GM19468 (cell line): ENCODE measurements around the gene CADPS2.

Experiments used
- ATAC-seq: cut with Tn5 transposase; IDR thresholded peaks from one replicate; pipeline ENCODE4 v1.9.1; 2021; ENCODE audit warnings: mild to moderate bottlenecking, moderate library complexity, moderate number of reproducible peaks; ENCODE audit not compliant: unreplicated experiment; ENCODE audit errors: extremely low read depth

The CADPS2 gene

DNA sequence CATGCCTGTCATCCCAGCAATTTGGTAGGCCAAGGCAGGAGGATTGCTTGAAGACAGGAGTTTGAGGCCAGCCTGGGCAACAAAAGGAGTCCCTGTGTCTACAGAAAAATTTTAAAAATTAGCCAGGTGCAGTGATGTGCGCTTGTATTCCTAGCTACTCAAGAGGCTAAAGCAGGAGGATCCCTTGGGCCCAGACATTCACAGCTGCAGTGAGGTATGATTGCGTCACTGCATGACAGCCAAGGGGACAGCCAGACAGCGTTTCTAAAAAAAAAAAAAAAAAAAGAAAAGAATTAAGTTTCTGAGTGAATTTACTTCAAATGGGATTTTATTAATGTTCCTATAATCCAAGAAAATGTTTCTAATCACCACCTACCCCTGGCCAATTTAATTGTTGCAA is 96.1 kb downstream of the CADPS2 start:
- ATAC-seq: no peak

DNA sequence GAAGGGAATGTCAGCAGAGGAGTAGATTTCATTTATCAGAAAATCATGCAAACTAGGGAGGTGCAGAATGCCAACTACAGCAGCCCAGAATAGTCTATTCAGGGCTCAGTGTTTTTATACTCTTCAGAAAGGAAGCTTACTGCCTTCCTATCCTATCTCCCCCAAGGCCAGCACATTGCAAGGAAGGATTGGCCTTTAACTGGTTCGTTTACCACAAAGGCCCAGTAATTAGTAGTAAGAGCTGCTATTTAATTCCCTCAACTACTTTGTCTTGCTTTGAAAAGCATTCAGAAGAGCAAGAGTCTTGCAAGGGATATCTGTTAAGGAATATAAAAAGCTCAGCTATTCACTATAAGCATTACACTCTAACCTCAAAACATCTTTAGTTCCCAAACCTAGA is 97.1 kb downstream of the CADPS2 start:
- no peak for ATAC-seq

DNA sequence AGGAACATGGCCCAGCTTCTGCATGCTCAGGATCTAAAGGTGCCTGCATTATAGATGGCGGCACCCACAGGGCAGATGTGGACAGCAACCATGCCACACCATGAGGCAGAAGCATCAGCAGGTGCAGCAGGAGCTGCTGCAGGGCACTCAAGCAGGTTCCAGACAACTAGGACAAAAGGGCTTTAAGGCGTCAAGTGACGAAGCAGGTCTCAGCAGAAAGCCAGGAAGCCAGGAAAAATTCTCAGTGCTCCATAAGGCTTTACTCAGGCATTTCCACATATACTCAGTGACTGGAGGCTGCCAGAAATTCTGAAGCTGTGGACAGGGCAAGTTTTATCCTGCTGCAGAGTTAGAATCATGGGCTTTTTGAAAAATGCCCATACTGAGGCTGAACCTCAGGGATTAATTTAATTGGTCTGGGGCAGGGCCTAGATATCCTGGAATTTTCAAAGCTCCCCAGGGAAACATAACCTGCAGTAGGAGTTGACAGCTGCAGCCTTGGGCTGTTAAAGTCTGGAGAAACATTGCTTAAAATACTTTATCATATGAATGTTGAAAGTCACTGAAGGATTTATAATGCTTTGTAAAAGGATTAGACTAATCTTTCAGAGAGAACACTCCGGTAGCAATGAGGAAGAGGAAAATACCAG is 115.4 kb downstream of the CADPS2 start:
- ATAC-seq: no peak

DNA sequence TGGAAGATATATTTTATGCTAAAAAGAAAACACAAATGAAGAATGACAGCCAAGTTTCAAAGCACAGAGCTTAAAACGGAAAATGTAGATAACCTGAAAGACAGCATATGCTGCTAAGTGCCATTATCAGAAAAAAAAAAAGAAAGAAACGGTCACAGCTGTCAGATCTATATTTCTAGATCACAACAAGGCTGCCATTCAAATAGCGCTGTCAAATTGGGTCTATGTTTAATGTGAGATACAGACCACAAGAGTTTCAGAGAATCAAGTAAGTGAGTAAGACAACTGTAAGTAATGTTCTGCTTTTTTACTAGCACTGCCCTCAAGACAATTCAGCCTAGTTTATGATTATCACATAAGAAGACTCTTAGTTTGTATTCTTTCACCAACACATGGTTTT is 117.4 kb downstream of the CADPS2 start:
- no peak for ATAC-seq

DNA sequence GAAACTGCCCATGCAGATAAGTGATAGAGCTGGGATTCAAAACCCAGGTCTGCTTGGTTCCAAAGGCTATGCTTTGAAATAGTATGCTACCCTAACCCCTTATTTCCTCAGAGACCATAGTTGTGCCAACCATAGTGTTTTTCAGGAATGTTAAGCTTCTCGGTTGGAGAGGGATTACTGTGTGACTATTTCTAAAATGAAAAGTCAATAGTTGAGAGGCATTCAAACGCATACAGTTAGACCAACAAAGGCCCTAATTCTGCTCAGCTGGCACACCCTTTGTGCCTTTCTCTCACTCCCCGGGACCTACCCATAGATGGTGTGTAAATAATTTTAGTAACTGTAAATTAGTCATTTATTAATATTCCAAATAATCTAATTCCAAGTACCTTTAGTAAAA is 118.9 kb downstream of the CADPS2 start:
- ATAC-seq: no peak

DNA sequence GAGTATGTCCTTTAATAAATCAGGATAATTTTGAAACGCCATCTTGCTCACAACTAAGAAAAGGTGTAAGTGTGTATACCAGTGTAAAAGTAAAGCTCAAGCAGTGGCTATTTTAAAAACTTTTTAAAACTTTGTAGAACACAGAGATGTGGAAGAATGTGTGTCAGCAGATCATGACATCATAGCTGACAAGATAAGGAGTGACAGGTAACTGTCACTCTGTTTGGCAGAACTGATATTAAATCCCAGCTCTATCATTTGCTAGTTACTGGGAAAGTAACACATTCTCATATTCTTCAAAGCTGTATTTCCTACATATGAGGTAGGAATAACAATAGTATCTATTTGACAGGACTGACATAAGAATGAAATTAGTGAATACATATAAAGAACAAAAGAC is 119.7 kb downstream of the CADPS2 start:
- no peak for ATAC-seq

DNA sequence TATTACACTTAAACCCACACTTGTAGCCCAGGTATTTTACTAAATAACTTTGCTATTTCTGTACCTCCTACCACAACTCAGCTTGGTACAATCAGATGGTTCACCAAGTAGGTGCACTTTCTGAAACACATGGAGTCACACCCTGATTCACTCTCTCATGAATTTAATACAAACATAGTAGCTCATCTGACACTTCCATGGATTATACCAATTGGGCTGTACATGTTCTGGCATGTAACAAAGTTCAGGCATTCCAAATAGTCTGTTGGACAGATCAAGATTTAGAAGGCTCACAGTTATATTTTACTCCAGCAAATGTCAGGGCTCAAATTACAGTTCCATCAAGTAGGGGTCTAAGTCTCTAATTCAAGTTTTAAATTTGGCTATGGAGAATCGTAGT is 121.4 kb downstream of the CADPS2 start:
- no peak for ATAC-seq

DNA sequence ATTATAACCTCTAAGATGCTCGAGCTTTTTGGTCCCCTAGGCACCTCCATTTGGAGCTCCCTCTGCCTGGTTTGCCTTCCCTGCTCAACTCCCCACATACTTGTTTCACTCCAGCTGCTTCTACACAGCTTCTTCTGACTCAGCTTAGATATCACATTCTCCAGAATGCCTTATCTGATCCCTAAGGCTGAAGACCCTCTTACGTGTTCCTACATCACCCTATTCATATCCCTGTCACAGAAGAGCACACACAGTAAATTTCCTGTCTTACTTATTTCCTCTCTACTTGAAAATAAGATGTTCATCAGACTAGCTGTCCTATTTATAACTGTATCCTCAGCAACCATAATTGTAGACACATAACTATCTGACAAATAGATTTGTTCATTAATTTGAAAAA is 122.2 kb downstream of the CADPS2 start:
- no peak for ATAC-seq

DNA sequence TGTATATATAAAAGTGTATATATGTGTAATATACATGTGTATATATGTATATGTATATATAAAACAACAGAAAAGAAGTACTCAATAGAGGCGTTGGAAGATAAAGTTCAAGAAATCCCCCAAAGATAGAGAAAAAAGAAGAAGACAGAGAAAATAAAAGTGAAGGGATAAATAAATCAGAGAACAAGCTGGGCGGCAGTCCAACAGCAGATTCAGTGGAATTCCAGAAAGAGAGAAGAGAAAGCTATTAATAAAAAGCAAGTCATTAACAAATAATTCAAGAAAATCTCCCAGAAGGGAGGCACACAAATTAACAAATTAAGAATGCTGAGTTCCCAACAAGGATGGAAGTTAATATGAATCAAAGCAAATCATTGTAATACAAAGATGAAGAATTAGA is 124.2 kb downstream of the CADPS2 start:
- no peak for ATAC-seq

DNA sequence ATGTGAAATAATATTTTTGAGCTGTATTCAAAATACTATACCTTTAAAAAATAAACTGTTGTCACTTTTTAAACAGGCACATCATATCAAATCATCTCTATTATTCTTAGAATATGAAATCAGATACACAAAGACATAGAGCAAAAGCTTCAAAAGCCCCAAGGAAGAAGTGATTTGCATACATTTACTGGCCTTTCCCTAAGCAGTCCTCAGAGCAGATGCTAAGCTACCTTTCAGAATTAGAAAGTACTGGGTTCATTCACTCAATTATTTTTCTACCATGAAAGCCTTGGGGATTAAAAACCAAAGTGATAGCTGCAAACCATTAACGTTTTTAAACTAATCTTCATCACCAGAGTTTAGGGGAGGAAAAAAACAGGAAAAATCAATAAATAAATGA is 127.8 kb downstream of the CADPS2 start:
- ATAC-seq: no peak

DNA sequence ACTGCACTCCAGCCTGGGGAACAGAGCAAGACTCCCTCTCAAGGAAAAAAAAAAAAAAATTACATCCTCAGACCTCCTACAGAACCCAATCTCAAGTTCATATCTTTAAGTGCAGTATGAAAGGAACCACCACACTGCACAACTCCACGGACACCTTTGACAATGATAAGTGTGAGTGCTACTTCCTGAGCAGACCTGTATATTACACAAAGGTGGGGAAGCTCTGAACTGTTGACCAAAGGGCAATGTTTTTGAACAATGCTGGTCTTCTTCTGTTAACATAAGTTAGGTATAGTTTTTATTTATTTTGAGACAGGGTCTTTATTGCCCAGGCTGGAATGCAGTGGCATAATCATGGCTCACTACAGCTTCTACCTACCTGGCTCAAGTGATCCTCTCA is 129.4 kb downstream of the CADPS2 start:
- no peak for ATAC-seq

DNA sequence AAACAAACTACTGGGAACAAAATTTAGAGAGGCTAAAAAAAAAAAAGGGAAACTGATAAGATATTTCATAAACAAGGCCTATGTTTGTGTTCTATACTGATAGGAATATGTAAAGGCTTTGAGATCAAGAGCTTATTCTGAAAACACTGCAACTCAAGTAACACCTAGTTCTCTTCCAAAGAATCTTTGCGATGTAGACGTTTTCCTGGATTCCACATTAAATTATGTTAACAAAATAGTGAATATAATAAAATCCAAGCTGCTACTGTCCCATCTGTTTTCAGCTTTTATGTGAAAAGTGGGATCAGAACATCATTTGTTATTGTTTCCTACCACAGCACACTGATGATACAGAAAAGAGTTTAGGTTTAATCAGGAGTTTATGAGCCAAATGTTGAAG is 130.6 kb downstream of the CADPS2 start:
- ATAC-seq: no peak

DNA sequence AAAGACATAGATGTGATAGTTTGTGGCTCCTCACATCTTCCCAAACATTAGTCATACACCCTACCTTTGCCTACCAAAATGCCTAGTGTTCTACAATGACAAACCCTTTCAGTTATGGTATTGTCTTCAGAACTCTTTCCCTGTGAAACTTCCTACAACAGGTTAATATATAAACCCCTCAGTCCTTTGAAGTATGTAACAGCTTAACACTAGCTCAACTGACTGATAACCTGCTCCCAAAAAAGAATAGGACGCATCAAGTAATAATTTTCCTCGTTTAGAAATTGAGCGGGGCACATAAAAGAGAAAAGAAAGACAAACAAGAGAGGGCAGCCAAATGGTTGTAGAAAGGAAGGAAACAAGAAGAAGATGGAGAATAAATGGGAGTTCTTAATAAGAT is 133.7 kb downstream of the CADPS2 start:
- ATAC-seq: no peak

DNA sequence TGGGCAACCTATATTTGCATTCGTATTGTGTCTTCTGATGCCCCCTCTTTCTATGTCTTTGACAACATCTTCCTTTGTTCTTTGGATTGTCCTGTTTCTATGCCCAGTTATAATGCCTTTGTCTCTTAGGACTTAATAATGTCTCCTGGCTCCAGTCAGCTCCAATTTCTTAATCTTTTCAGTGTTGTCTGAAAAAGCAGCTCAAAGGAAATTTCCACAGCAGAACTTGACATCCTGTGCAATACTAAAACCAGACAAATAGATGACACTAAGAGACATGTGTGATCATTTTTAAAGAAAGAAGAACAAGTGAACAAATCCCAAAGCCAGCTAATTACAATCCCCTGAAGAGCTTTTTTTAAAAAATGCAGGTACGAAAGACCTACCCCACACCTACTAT is 135.9 kb downstream of the CADPS2 start:
- ATAC-seq: no peak

DNA sequence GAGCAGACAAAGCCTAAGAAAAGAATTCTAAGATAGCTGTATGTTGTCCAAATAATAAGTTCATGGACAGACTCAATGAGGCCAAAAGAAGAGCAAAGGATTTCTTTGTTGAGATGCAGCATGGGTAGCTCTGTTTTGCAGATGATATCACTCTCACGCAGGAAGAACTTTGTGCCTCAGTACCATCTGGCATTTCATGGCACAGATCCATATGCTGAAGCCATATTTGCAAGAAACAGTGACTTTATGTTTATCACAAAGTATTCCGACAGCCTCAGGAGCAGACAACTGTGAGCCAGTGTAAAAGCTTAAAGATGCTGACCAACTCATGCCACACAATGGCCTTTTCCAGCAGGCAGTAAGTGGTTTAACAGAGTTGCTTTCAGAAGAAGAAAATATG is 138.1 kb downstream of the CADPS2 start:
- ATAC-seq: no peak

DNA sequence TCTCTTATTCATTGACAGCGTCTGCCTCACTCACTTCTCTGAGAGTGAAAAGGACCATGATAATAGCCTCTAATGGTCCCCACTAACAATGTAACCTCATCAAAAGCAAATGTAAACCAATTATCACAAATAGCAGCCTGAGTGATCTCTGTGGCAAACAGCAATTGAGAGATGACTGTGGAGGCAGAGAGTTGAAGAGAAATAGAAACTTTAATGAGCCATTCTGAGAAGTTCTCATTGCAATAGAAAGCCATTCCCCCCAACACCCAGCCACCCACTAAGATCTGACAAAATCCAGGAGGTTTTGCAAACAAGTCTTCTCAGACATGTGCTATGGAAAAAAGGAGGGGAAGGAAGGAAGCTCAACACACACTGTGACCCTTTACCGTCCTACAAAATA is 139.3 kb downstream of the CADPS2 start:
- ATAC-seq: no peak

DNA sequence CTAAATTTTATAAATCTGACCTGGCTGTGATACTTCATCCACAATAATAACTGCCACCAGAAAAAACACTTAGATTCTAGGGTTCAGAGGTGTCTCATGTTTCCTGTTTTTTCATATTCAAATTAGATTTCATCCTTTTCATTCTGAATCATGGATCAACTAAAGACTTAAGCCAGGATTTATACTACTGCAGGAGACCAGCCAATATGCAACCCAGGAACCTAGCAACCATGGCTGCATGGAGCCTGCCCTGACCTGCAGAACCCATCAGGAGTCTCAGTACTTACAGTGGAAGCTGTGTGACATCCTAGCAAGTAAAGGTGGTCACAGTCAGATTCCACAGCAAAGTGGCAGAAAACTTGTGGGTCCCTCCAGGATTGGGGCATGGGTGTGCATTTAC is 143.0 kb downstream of the CADPS2 start:
- ATAC-seq: no peak

DNA sequence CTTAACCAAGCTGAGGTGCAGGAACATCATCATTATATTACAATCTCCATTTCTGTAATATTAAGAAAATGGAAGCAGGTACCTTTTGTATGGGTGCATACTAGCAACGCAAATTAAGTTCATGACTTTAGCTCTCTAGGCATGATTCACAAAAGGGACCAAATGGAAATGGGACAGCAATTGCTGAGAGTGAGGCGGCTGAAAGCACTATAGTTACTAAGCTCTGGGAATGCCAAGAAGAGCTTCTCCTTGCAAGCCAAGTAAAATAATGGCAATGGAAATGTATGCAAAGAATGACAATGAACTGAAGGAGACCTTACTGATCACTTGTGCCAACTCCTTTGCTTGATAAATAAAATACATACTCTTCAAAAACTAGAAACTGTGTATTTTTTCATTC is 147.3 kb downstream of the CADPS2 start:
- ATAC-seq: no peak

DNA sequence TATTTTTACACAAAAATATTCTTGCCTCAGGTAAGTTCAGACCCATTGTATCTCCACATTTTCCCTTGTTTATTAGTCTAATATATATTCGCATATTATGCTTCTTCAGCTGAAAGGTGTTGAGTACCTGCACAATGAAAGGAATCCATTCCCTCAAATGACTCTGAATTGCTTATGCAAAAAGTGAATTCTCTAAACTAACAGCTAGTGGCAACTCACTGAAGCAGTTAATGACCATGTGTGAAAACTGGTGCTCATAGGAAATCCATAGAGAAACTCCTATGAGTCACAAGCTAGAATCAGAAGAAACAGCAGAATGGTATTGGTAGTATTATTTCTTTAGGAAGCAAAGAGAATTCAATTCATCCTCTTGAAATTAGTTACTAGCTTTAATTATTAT is 150.1 kb downstream of the CADPS2 start:
- ATAC-seq: no peak

DNA sequence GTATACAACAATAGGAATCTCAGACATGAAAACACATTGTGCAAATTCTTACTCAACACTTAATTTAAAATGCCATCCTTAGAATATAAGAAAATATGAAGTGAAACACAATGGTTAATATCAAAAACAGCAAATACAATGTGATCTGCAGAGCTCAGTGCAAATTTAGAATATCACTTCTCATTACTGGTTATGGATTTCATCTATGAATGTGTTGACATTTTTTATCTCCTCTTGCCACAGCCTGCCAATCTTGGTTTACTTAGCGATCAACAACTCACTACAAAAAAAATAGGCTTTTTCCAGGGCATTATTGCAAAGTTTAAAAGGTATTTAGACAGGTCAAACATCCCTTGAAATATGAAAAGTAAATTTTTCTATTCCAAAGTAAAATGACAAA is 158.5 kb downstream of the CADPS2 start:
- no peak for ATAC-seq

DNA sequence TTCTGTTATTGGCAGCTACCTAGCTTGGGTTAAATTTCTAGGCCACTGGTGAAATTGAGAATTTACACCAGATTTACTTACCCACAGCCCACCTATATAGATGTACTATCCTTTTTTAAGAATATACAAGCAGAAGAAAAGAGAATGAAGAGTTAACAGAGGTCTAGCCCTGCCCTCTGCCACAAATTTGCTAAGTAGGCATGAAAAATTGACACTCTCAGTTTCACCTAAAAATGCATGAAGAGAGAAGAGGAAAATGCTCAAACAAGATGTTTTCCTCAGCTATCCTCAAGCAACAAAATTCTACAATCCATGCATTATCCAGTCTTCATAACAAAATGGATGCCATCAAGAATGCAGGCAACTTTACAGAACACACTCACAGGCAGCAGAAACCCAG is 158.9 kb downstream of the CADPS2 start:
- ATAC-seq: no peak

DNA sequence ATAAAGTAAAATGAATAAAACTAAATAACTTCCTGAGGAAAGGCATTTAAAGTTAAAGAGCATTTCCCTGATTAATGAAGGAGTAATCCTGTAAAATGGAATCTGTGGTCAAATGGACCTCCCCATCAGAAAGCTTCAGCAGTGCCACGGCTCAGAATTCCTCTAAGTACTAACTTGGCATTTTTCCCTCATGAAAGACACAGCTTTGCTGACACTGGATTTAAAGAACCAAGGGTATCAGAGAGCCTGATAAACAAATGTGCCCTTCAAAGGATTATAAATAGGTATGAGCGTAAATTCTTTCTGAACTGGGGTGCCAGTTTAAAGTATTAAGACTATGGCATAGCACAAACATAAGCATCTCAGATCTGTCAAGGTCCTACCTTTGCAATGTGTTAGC is 159.4 kb downstream of the CADPS2 start:
- no peak for ATAC-seq

DNA sequence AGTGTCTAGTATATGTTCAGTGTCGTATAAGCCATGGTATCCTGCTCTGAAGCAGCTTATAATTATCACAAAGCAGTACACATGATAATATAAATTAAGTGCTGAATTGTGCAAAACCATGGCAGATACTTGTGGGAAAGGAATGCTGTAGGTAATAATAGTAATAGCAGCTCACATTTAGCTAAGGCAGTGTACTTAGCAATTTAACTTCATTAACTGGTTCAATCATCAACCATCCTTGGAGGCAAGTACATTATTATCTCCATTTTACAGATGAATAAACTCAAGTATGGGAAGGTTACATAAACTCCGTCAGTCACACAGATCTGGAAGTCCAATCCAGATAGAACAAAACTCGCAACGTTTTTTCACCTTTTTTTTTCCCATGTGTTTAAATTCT is 161.9 kb downstream of the CADPS2 start:
- ATAC-seq: no peak
